Glutamatergic neuron (in vitro differentiated cells): Measurements from ENCODE around the gene BACH2. TPM values are rescaled to one million over a fixed set of nuclear protein-coding genes. Genes with fewer than 3 reads are reported as not detected.

ENCODE experiments used
- DNase-seq: peaks from one replicate; pipeline ENCODE4 v3.0.0; 2022
- H3K27ac Mint-ChIP-seq: one replicate; pipeline ENCODE4 v1.8.0; 2020; ENCODE audit warnings: mild to moderate bottlenecking, mixed read lengths, inconsistent platforms; ENCODE audit not compliant: unreplicated experiment
- H3K27me3 Mint-ChIP-seq: one replicate; pipeline ENCODE4 v1.8.0; 2020; ENCODE audit warnings: mild to moderate bottlenecking, moderate library complexity, mixed read lengths, inconsistent platforms; ENCODE audit not compliant: unreplicated experiment
- H3K36me3 Mint-ChIP-seq: one replicate; pipeline ENCODE4 v1.8.0; 2020; ENCODE audit warnings: mild to moderate bottlenecking, mixed read lengths, inconsistent platforms; ENCODE audit not compliant: unreplicated experiment
- H3K4me1 Mint-ChIP-seq: one replicate; pipeline ENCODE4 v1.8.0; 2020; ENCODE audit warnings: mild to moderate bottlenecking, low read depth, mixed read lengths, inconsistent platforms; ENCODE audit not compliant: unreplicated experiment
- H3K4me3 Mint-ChIP-seq: one replicate; pipeline ENCODE4 v1.8.0; 2020; ENCODE audit warnings: mild to moderate bottlenecking, mixed read lengths, inconsistent platforms; ENCODE audit not compliant: unreplicated experiment
- H3K9me3 Mint-ChIP-seq: one replicate; pipeline ENCODE4 v1.8.0; 2020; ENCODE audit warnings: mild to moderate bottlenecking, moderate library complexity, mixed read lengths, inconsistent platforms; ENCODE audit not compliant: unreplicated experiment
- CTCF ChIP-seq: fragments of 200-600 bp; sonication (generic); IDR thresholded peaks from one replicate; pipeline ENCODE4 v1.5.0; 2021; ENCODE audit not compliant: partially characterized antibody, unreplicated experiment
- total RNA-seq: library from RNA; stranded (reverse); fragmentation: NEBNext Ultra II Directional; extraction: Animal tissue kit (Norgen Biotek cat#: 25700); gene quantifications from one replicate; pipeline ENCODE4 v1.2.1, GENCODE V29; 2021; ENCODE audit not compliant: unreplicated experiment

The BACH2 gene
- total RNA-seq, 1 donor from 2014 or later, result 96.4 TPM

GRCh38 chr6:90048206-90048967 is 248.3 kb downstream of the BACH2 start:
- peaks cover 1% of the 10 kb centered on the region for H3K36me3 Mint-ChIP-seq
- peaks cover 2% of the 10 kb centered on the region for H3K9me3 Mint-ChIP-seq
- DNase-seq, result no peak
- H3K4me1 Mint-ChIP-seq, result peaks cover 4% of the 10 kb centered on the region
- no peak overlapping the region for H3K27ac Mint-ChIP-seq
- H3K27me3 Mint-ChIP-seq, result peaks cover 2% of the 10 kb centered on the region
- no peak overlapping the region for H3K4me3 Mint-ChIP-seq
- no peak for TF ChIP-seq CTCF

GRCh38 chr6:90045535-90045934 is 251.1 kb downstream of the BACH2 start:
- no peak for DNase-seq
- no peak for TF ChIP-seq CTCF
- Mint-ChIP-seq H3K36me3 (no peaks in the 10 kb centered on the region), H3K9me3 (peaks cover 2% of the 10 kb centered on the region), H3K4me3 (no peak overlapping the region), H3K4me1 (peaks cover 4% of the 10 kb centered on the region), H3K27me3 (peaks cover 2% of the 10 kb centered on the region), H3K27ac (no peak overlapping the region)

- Mint-ChIP-seq H3K36me3 (no peaks in the 10 kb centered on the region), H3K4me1 (peaks cover 4% of the 10 kb centered on the region), H3K27me3 (peaks cover 2% of the 10 kb centered on the region), H3K4me3 (no peak overlapping the region), H3K27ac (no peak overlapping the region), H3K9me3 (peaks cover 2% of the 10 kb centered on the region)
- no peak for TF ChIP-seq CTCF
- DNase-seq, result no peak
These were observed 251.7 kb downstream of the BACH2 start for GRCh38 chr6:90044833-90045381.

- Mint-ChIP-seq H3K9me3 (peaks cover 2% of the 10 kb centered on the region), H3K4me1 (peaks cover 4% of the 10 kb centered on the region), H3K4me3 (no peak overlapping the region), H3K27ac (no peak overlapping the region), H3K36me3 (no peaks in the 10 kb centered on the region), H3K27me3 (peaks cover 2% of the 10 kb centered on the region)
- TF ChIP-seq CTCF, result no peak
- no peak for DNase-seq
These were observed 252.3 kb downstream of the BACH2 start for GRCh38 chr6:90044182-90044832.

GRCh38 chr6:90040931-90041330 is 255.7 kb downstream of the BACH2 start:
- Mint-ChIP-seq H3K27ac (no peak overlapping the region), H3K4me3 (no peak overlapping the region), H3K9me3 (no peaks in the 10 kb centered on the region), H3K27me3 (no peaks in the 10 kb centered on the region), H3K36me3 (no peaks in the 10 kb centered on the region), H3K4me1 (peaks cover 5% of the 10 kb centered on the region)
- no peak for DNase-seq
- no peak for TF ChIP-seq CTCF
